Urinary bladder (tissue), 4 donors: ENCODE data around the gene ZCCHC7. TPM values are rescaled to one million over a fixed set of nuclear protein-coding genes. Genes with fewer than 3 reads are reported as not detected.
"Not testable (repeated sequence)": the region's sequence is repeated elsewhere in the genome, so short reads cannot be mapped to it uniquely, and the experiment has no call there.

Experiments used
- DNase-seq: peaks from one replicate; pipeline ENCODE4 v3.0.0-alpha.2; 2015; ENCODE audit errors: extremely low spot score
- H3K27ac ChIP-seq: one replicate; pipeline ENCODE4 v1.5.1; 2013; ENCODE audit warnings: low read depth, mild to moderate bottlenecking, moderate library complexity
- H3K36me3 ChIP-seq: one replicate; pipeline ENCODE4 v1.6.1; 2013; ENCODE audit warnings: mild to moderate bottlenecking, moderate library complexity; ENCODE audit not compliant: insufficient read depth
- H3K4me1 ChIP-seq: one replicate; pipeline ENCODE4 v1.6.1; 2013; ENCODE audit warnings: mild to moderate bottlenecking, moderate library complexity; ENCODE audit not compliant: insufficient read depth
- H3K4me3 ChIP-seq: one replicate; pipeline ENCODE4 v1.5.1; 2013; ENCODE audit warnings: low read depth, low read length
- WGBS: extraction: QIAGEN DNeasy Blood & Tissue Kit; methylation state at CpG from one replicate; pipeline ENCODE4 v1.1.7; 2013; 5-methylcytosine and 5-hydroxymethylcytosine counted together
- polyA plus RNA-seq: library from polyadenylated mRNA; stranded (reverse); fragments of 200-250 nt; gene quantifications from one replicate; pipeline ENCODE4 v1.2.3, GENCODE V29; 2013
- total RNA-seq: library from RNA; depleted of rRNA; stranded (reverse); fragments of >200 nt; gene quantifications from one replicate; pipeline ENCODE4 v1.2.3, GENCODE V29; 2014
- donor health status: healthy with polysubstance abuse.
- donor health status: healthy.

ZCCHC7 gene
- total and polyA plus RNA-seq, 2 donors: 10.9 to 40.7 TPM

GRCh38 chr9:37141015-37141414, 20.6 kb downstream of the ZCCHC7 start:
- Histone ChIP-seq H3K36me3 (no peaks in the 10 kb centered on the region), H3K4me3 (no peak overlapping the region), H3K27ac (no peak overlapping the region), H3K4me1 (no peaks in the 10 kb centered on the region)
- DNase-seq: no peak
- WGBS: 96% methylated on average over 2 of the region's 2 CpGs

GRCh38 chr9:37144762-37145161, 24.4 kb downstream of the ZCCHC7 start:
- no peaks in the 10 kb centered on the region for H3K36me3 ChIP-seq
- DNase-seq: no peak
- H3K27ac ChIP-seq: peak overlapping the region; percentile 23
- 75% methylated on average over 2 of the region's 2 CpGs for WGBS
- H3K4me3 ChIP-seq: no peak overlapping the region
- H3K4me1 ChIP-seq: no peaks in the 10 kb centered on the region

- Histone ChIP-seq H3K4me3 (no peak overlapping the region), H3K27ac (peak overlapping the region; percentile 38), H3K36me3 (no peaks in the 10 kb centered on the region), H3K4me1 (no peaks in the 10 kb centered on the region)
- DNase-seq: no peak
- 45% methylated on average over 2 of the region's 2 CpGs for WGBS
Measured at GRCh38 chr9:37146410-37146809, 26.0 kb downstream of the ZCCHC7 start.

- H3K4me1 ChIP-seq: no peaks in the 10 kb centered on the region
- WGBS: 87% methylated on average over 2 of the region's 2 CpGs
- no peak overlapping the region for H3K4me3 ChIP-seq
- H3K36me3 ChIP-seq: no peaks in the 10 kb centered on the region
- no peak overlapping the region for H3K27ac ChIP-seq
- no peak for DNase-seq
Measured at GRCh38 chr9:37148181-37148580, 27.8 kb downstream of the ZCCHC7 start.

- Histone ChIP-seq H3K36me3 (no peaks in the 10 kb centered on the region), H3K4me3 (no peak overlapping the region), H3K4me1 (no peaks in the 10 kb centered on the region), H3K27ac (no peak overlapping the region)
- 86% methylated on average over 4 of the region's 4 CpGs for WGBS
- no peak for DNase-seq
Measured at GRCh38 chr9:37149666-37150308, 29.4 kb downstream of the ZCCHC7 start.

- Histone ChIP-seq H3K36me3 (no peaks in the 10 kb centered on the region), H3K4me3 (no peak overlapping the region), H3K4me1 (no peaks in the 10 kb centered on the region), H3K27ac (no peak overlapping the region)
- DNase-seq: no peak
Measured at GRCh38 chr9:37150415-37150814, 30.0 kb downstream of the ZCCHC7 start.

- H3K4me1 ChIP-seq: no peaks in the 10 kb centered on the region
- H3K36me3 ChIP-seq: no peaks in the 10 kb centered on the region
- no peak for DNase-seq
- WGBS: 58% methylated on average over 1 of the region's 1 CpG
- no peak overlapping the region for H3K27ac ChIP-seq
- H3K4me3 ChIP-seq: no peak overlapping the region
Measured at GRCh38 chr9:37151812-37152211, 31.4 kb downstream of the ZCCHC7 start.

GRCh38 chr9:37152365-37152764, 32.0 kb downstream of the ZCCHC7 start:
- H3K36me3 ChIP-seq: no peaks in the 10 kb centered on the region
- H3K4me3 ChIP-seq: no peak overlapping the region
- 66% methylated on average over 2 of the region's 2 CpGs for WGBS
- DNase-seq: no peak
- H3K27ac ChIP-seq: no peak overlapping the region
- H3K4me1 ChIP-seq: no peaks in the 10 kb centered on the region

- H3K27ac ChIP-seq: no peak overlapping the region
- no peak for DNase-seq
- no peak overlapping the region for H3K4me3 ChIP-seq
- no peaks in the 10 kb centered on the region for H3K36me3 ChIP-seq
- 83% methylated on average over 2 of the region's 2 CpGs for WGBS
- no peaks in the 10 kb centered on the region for H3K4me1 ChIP-seq
Measured at GRCh38 chr9:37155601-37156000, 35.2 kb downstream of the ZCCHC7 start.

GRCh38 chr9:37156205-37156604, 35.8 kb downstream of the ZCCHC7 start:
- no peak for DNase-seq
- WGBS: 80% methylated on average over 6 of the region's 6 CpGs
- Histone ChIP-seq H3K27ac (no peak overlapping the region), H3K4me1 (no peaks in the 10 kb centered on the region), H3K36me3 (no peaks in the 10 kb centered on the region), H3K4me3 (no peak overlapping the region)

- Histone ChIP-seq H3K36me3 (no peaks in the 10 kb centered on the region), H3K27ac (no peak overlapping the region), H3K4me3 (no peak overlapping the region), H3K4me1 (no peaks in the 10 kb centered on the region)
- WGBS: 88% methylated on average over 4 of the region's 4 CpGs
- no peak for DNase-seq
Measured at GRCh38 chr9:37156781-37157356, 36.5 kb downstream of the ZCCHC7 start.

- Histone ChIP-seq H3K4me3 (no peak overlapping the region), H3K27ac (no peak overlapping the region), H3K4me1 (no peaks in the 10 kb centered on the region), H3K36me3 (no peaks in the 10 kb centered on the region)
- 80% methylated on average over 4 of the region's 4 CpGs for WGBS
- no peak for DNase-seq
Measured at GRCh38 chr9:37157726-37158377, 37.5 kb downstream of the ZCCHC7 start.

GRCh38 chr9:37163299-37163698, 42.9 kb downstream of the ZCCHC7 start:
- no peak for DNase-seq
- H3K4me3 ChIP-seq: no peak overlapping the region
- H3K27ac ChIP-seq: no peak overlapping the region
- H3K36me3 ChIP-seq: no peaks in the 10 kb centered on the region
- 98% methylated on average over 4 of the region's 4 CpGs for WGBS
- H3K4me1 ChIP-seq: no peaks in the 10 kb centered on the region

GRCh38 chr9:37164335-37164734, 44.0 kb downstream of the ZCCHC7 start:
- not testable (repeated sequence) for H3K27ac ChIP-seq, H3K36me3 ChIP-seq, DNase-seq, H3K4me1 ChIP-seq, H3K4me3 ChIP-seq
- WGBS: 97% methylated on average over 4 of the region's 4 CpGs
